GM12891 (cell line): ENCODE data around the gene TMEM11. TPM values are rescaled to one million over a fixed set of nuclear protein-coding genes. Genes with fewer than 3 reads are reported as not detected.

Experiments
- DNase-seq: peaks from one replicate; pipeline ENCODE4 v3.0.0; 2011; ENCODE audit warnings: low spot score; ENCODE audit not compliant: insufficient read length
- FAIRE-seq: peaks from 2 replicates; lab custom pipeline; 2011; peaks lifted over from hg19 to GRCh38; lab: Jason Lieb, UNC
- PAX5 ChIP-seq: IDR thresholded peaks from 2 replicates; pipeline ENCODE4 v1.6.1; 2011; ENCODE audit warnings: low read length, moderate library complexity, mild to moderate bottlenecking; ENCODE audit not compliant: insufficient read depth, severe bottlenecking
- POLR2A ChIP-seq: IDR thresholded peaks from 2 replicates; pipeline ENCODE4 v1.6.1; 2011; ENCODE audit warnings: low read depth, low read length, control low read depth
- POLR2AphosphoS5 ChIP-seq: IDR thresholded peaks from 2 replicates; pipeline ENCODE4 v1.6.1; 2011; ENCODE audit warnings: low read depth, low read length, control low read depth
- POU2F2 ChIP-seq: IDR thresholded peaks from 2 replicates; pipeline ENCODE4 v1.6.1; 2011; ENCODE audit warnings: low read depth, mild to moderate bottlenecking, control low read depth, low read length, moderate library complexity
- SPI1 ChIP-seq: IDR thresholded peaks from 2 replicates; pipeline ENCODE4 v1.6.1; 2011; ENCODE audit warnings: low read depth, low read length, control low read depth
- TAF1 ChIP-seq: IDR thresholded peaks from 2 replicates; pipeline ENCODE4 v1.6.1; 2011; ENCODE audit warnings: low read depth, low read length, control low read depth
- polyA plus RNA-seq: library from polyadenylated mRNA; unstranded; fragments of >200 nt; gene quantifications from one replicate; pipeline ENCODE4 v1.2.1, GENCODE V29; 2012; ENCODE audit warnings: low read depth, missing spikeins, inconsistent platforms; ENCODE audit not compliant: missing spikeins

Gene TMEM11
- 21.1 TPM for polyA plus RNA-seq

- peak; percentile 98 for DNase-seq
- TF ChIP-seq SPI1 (0 out of 2 replicates have a peak, but pooled peaks have one; percentile 28), TAF1 (peak; percentile 97), POLR2AphosphoS5 (peak; percentile 62; the same call in 1 of the 2 replicates), POLR2A (peak; percentile 79), PAX5 (no peak), POU2F2 (no peak)
- peak; percentile 98 for FAIRE-seq
Measured at GRCh38 chr17:21214015-21214776, at the start of gene TMEM11. TSS of gene TMEM11 (minus strand) at chr17:21214161. CDS start at chr17:21214152, 9 bp downstream.

- FAIRE-seq: no peak
- TF ChIP-seq POU2F2 (no peak), TAF1 (no peak), POLR2A (no peak), SPI1 (no peak), PAX5 (no peak), POLR2AphosphoS5 (no peak)
- no peak for DNase-seq
Measured at GRCh38 chr17:21263376-21263775, 49.4 kb upstream of the TMEM11 start.

DNA sequence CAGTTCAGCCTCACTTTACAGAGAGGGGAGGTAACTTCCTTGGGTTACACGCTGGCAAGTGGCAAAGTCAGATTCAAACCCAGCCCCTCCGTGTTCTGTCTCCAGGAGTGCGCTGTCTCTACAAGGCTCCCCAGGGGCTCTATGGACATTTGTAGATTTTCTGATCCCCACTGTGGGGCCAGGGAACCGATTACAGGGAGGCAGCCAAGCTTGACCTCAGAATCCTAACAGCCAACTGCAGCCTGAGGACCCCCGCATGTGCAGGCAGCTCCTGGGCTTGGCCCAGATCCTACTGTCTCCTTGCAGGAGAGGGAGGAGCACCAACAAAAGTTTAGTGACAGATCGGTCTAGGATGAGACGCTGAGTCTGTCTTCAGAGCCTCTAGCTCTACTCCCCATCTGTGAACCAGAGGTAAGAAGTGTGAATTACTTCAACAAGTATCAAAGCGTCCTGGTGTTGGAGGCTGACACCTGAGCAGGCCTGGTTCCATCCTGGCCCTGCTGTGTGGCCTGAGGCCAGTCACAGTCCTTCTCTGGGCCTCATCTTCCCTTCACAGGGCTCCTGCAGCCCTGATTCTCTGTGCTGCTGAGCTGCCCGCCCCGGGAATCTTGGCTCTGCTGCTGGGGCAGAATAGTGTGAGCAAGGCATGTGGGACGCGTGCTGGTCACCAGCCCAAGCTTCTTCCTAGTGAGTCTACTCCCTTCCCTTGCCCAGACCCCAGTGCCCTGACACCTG lies 48.5 kb upstream of the TMEM11 start:
- FAIRE-seq: no peak

GRCh38 chr17:21258593-21258992 lies 44.6 kb upstream of the TMEM11 start:
- DNase-seq (no peak), FAIRE-seq (no peak)
- TF ChIP-seq PAX5: no peak

More for the DNA sequence above, 48.5 kb upstream of the TMEM11 start:
- no peak for DNase-seq
- TF ChIP-seq PAX5 (no peak), TAF1 (no peak), POU2F2 (no peak), POLR2A (no peak), POLR2AphosphoS5 (no peak), SPI1 (no peak)

- DNase-seq (no peak), FAIRE-seq (peak; percentile 61)
- TF ChIP-seq POLR2AphosphoS5 (no peak), PAX5 (no peak), POLR2A (no peak), SPI1 (no peak), TAF1 (no peak), POU2F2 (no peak)
Measured at GRCh38 chr17:21253646-21254441, 39.9 kb upstream of the TMEM11 start.

- TF ChIP-seq SPI1: no peak
- DNase-seq: peak; percentile 86
- FAIRE-seq: peak; percentile 71
Measured at GRCh38 chr17:21252796-21253645, 39.1 kb upstream of the TMEM11 start, which contains the start of gene NATD1. TSS of gene NATD1 (minus strand) at chr17:21253410. CDS start at chr17:21253264, 146 bp downstream.

GRCh38 chr17:21252289-21252795 lies 38.4 kb upstream of the TMEM11 start:
- FAIRE-seq: no peak
- no peak for DNase-seq
- TF ChIP-seq TAF1: no peak
- no peak for TF ChIP-seq POU2F2
- TF ChIP-seq SPI1: no peak
- no peak for TF ChIP-seq PAX5
- no peak for TF ChIP-seq POLR2AphosphoS5
- no peak for TF ChIP-seq POLR2A

DNA sequence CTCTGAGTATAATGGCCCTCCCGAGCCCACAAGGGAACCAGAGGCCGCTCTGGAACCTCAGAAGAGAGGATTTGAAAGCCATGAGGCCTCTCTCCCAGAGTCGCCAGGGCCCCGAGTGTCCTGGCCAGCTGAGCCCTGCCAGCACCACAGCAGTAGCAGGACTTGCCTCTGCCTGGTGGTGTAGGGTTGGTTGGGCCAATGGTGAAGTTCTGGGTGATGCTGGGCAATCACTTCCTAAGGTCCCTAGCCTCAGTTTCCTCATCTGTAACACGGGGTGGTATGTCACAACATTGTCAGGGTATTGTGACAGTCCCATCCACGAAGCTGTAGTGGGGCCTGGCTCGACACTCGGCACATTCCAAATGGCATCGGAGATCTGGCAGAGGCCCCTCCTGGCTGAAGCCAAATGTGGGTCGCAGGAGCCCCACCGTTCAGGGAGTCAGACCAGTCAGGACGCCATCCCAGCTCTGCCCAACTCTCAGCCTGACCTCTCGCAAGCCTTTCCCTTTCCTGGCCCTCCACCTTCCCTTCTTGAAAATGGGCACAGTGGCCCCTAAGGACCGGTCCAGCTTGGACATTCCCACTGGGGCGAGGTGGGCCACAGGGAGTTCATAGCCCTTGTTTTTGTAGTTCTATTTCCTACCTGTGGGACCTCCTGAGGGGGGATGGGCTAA lies 37.5 kb upstream of the TMEM11 start:
- no peak for FAIRE-seq
- TF ChIP-seq POLR2A (no peak), PAX5 (no peak), POU2F2 (no peak), POLR2AphosphoS5 (no peak), SPI1 (no peak), TAF1 (no peak)

More for the DNA sequence above, 37.5 kb upstream of the TMEM11 start:
- DNase-seq: no peak
